ENCODE measurements around the gene TRPV3.

GRCh38 chr17:3527468-3527867, 30.1 kb downstream of the TRPV3 start:
- no peak for TF ChIP-seq CTCF (IDR thresholded peaks at IDR 0.05)
- TF ChIP-seq EP300 (IDR thresholded peaks at IDR 0.05): no peak
